H54 (cell line): ENCODE results near the gene LAMB1.

Experiments used
- DNase-seq: peaks from one replicate; pipeline ENCODE4 v3.0.0; 2011; ENCODE audit warnings: low spot score, mixed read lengths; ENCODE audit not compliant: insufficient read length
- FAIRE-seq: peaks from 3 replicates; lab custom pipeline; 2011; peaks lifted over from hg19 to GRCh38; lab: Jason Lieb, UNC
- POLR2A ChIP-seq: IDR thresholded peaks from 2 replicates; pipeline ENCODE4 v1.6.1; 2011; ENCODE audit warnings: low read depth, mild to moderate bottlenecking, low read length

The LAMB1 gene

DNA sequence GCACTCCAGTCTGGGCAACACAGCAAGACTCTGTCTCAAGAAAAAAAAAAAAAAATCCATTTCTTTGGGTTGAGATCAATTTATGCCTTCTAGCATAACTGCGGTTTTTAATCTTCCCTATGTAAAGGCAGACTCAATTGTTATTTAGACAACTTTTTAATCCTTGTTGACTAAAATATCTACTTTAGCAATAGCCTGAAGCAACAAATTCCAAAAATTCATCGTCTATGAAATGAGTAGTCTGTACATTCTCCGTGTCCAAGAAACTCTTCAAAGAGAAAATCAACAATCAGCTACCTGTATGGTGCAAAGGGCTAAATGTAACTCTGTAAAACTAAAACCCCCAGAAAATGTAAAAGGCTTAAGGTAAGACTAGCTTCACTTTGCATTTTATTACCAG is 22.8 kb downstream of the LAMB1 start:
- DNase-seq (no peak), FAIRE-seq (no peak)
- no peak for TF ChIP-seq POLR2A

- DNase-seq, result no peak
- TF ChIP-seq POLR2A, result no peak
- no peak for FAIRE-seq
Measured at GRCh38 chr7:107978815-107979408, 24.0 kb downstream of the LAMB1 start.

GRCh38 chr7:107977048-107977447 is 25.9 kb downstream of the LAMB1 start:
- no peak for DNase-seq
- TF ChIP-seq POLR2A, result no peak
- FAIRE-seq, result no peak

- no peak for TF ChIP-seq POLR2A
- DNase-seq (no peak), FAIRE-seq (no peak)
Measured at GRCh38 chr7:107976620-107977019, 26.3 kb downstream of the LAMB1 start.

DNA sequence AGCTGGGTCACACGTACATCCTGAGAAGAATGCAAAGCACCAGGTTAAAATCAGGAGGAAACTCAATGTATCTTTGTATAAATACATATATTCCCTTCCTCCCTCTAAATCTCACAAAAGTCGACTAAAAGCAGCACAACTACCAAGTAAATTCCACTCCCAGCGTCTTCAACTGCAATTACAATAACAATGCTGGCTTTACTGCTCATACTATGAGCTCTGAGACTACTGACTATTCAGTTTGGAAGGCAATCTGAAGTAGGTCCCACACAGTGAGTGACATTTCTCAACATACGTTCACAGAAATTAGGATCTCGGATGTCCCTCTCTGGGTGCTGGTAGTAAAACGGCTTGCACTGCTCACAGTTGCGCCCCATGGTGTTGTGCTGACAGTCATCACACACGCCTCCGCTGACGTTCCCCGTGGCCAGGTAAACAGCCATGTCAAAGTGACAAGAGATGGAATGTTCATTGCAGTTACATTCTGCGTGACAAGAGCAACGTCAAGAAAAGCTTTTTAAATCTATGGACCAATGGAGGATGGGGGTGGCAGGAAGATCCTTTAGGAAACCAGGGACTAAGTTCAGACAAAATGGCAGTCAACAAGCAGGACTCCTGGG is 27.5 kb downstream of the LAMB1 start:
- FAIRE-seq (no peak), DNase-seq (no peak)
- no peak for TF ChIP-seq POLR2A

DNA sequence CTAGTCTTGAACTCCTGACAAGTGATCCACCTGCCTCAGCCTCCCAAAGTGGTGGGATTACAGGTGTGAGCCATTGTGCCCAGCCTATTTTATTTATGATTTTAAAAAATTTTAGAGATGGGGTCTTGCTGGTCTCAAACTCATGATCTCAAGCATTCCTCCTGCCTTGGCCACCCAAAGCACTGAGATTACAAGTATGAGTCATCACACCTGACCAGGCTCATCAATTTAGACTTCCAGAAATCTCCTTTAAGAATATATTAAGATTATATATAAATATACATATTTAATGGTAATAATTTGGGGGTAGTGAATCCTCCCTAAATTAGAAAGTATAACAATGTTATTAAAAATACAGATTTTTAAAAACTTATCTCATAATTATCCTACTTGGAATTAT is 29.1 kb downstream of the LAMB1 start:
- DNase-seq, result no peak
- no peak for TF ChIP-seq POLR2A
- FAIRE-seq, result no peak

GRCh38 chr7:107972941-107973376 is 30.0 kb downstream of the LAMB1 start:
- TF ChIP-seq POLR2A, result no peak
- no peak for FAIRE-seq
- no peak for DNase-seq

DNA sequence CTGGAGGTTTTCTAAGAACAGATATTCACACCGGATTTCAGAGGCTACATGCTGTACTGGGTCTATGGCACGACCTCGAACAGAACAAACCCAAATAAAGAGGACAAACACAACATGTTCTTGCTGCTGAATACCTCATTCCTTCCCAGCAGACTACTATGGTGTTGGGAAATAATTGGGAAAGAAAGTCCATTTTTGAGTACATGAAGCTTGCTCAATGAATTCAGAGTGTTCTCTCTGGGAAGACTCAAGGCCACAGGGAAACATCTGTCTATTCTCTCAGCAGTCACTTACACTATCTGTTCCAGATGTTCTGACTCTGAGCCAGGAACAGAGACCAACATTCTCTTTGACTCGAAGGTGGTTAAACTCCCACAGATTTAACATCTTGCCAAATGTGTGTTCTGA is 30.9 kb downstream of the LAMB1 start:
- DNase-seq (no peak), FAIRE-seq (no peak)
- TF ChIP-seq POLR2A, result no peak

DNA sequence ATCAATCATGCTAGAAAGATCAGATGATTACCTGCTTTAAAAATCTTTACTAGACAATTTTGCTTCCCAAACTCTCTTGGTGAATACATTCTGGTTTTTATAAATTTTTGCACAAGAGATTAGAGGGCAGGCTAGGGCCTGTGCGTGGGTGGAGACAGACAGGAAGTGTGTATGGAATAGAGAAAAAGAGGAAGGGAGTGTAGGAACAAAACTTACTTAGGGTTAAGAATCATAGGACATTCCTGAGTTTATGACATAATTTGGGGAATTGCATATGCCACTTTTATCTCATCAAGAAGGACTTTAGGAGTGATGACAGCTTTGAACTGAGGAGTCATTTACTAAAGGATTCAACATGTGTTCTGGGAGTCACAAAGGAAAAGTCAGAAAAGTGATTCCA is 31.3 kb downstream of the LAMB1 start:
- FAIRE-seq, result no peak
- DNase-seq, result no peak
- no peak for TF ChIP-seq POLR2A

- no peak for FAIRE-seq
Measured at GRCh38 chr7:107971100-107971499, 31.9 kb downstream of the LAMB1 start.

DNA sequence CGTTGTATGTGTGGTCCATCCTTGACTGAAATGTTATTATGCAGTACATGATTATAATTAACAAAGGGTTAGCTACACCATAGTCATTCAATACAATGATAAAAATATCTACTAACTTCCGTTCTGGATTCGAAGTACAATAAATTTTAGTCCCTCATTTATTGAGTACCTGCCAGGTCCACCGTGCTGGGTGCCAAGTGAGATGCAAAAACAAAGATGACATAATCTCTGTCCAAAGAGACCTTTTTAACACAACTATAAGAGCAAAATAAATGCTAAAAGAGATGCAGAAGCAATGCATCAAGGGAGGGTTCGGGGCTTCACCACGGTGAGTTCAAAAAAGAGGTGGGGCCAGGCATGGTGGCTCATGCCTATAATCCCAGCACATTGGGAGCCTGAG is 33.1 kb downstream of the LAMB1 start:
- DNase-seq, result no peak
- FAIRE-seq, result no peak
- no peak for TF ChIP-seq POLR2A

More at GRCh38 chr7:107971100-107971499, 31.9 kb downstream of the LAMB1 start:
- TF ChIP-seq POLR2A, result no peak
- no peak for DNase-seq

- no peak for FAIRE-seq
- no peak for DNase-seq
- no peak for TF ChIP-seq POLR2A
Measured at GRCh38 chr7:107968449-107968848, 34.5 kb downstream of the LAMB1 start.

DNA sequence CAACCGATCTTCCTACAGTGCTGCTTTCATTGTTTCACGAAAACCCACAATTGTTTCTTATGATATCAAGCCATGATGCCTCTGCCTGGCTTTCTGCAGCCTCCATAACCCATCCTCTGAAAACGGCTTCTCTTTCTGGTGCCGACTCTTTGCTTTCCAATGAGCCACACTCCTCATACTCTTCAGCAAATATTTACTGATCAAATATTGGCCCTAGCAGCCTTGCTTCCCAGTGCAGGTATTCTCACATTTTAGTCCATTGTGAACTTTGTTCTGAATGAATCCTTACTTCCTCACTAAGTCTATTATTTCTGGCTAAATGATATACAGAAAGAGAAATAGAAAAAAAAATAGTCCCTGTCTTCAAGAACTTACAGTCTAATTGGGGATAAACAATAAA is 35.5 kb downstream of the LAMB1 start:
- FAIRE-seq, result no peak
- DNase-seq, result no peak
- TF ChIP-seq POLR2A, result no peak

DNA sequence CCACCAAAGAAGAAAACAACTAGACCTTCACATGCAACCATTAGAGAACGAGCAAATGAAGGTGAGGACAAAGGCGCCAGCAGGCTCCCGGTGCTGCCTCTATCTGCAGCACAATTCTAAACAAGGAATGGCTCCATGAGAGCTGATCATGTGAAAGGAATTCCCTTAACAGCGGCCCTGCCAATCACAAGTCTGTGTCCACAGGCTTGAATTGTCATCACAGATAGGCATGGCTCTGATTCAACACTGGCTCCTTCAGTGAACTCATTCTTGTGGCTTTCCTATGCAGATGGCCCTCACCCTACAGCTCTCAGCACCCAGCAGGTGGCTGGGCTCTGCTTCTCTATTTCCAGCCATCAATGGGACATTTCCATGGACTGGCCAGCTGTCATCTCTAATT is 36.2 kb downstream of the LAMB1 start:
- no peak for FAIRE-seq
- TF ChIP-seq POLR2A, result no peak
- DNase-seq, result peak; percentile 55

DNA sequence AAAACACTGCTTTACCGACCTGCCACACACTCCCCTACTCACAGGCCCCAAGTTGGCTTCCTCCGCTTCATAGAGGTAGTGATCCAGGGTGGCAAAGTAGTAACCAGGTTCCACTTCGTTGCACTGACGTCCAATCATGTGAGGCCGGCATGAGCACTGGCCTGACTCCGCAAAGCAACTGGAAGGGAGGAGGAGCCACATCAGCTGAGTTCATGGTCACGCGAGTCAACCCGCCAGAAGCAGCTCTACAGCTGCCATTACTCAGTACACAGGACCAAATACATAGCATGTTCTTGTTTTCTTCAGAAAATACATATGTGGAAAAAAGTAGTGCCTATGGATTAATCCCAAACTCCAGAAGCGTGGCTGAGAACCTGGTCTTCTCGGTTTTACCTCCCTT is 38.5 kb downstream of the LAMB1 start:
- FAIRE-seq (no peak), DNase-seq (no peak)
- TF ChIP-seq POLR2A, result no peak
